AG04450 (cell line): ENCODE measurements around the gene AMER1. TPM values are rescaled to one million over a fixed set of nuclear protein-coding genes. Genes with fewer than 3 reads are reported as not detected.

Experiments
- CTCF ChIA-PET: fragments of 300-600, 350-600 bp; formaldehyde crosslinking; extraction: SDS; loops from one replicate; lab custom pipeline; 2022; ENCODE audit warnings: antibody characterized with exemption, inconsistent platforms; lab: Charles Lee
- POLR2A ChIA-PET: fragments of 350-600 bp; formaldehyde crosslinking; extraction: SDS; loops from one replicate; lab custom pipeline; 2021; ENCODE audit warnings: antibody characterized with exemption, inconsistent platforms; lab: Yijun Ruan, JAX
- DNase-seq: peaks from one replicate; pipeline ENCODE4 v3.0.0-alpha.2; 2011; ENCODE audit warnings: low read depth, low spot score
- H3K27ac ChIP-seq: one replicate; pipeline ENCODE4 v1.5.1; 2012; ENCODE audit warnings: low read depth, low read length, control low read depth
- H3K27me3 ChIP-seq: one replicate; pipeline ENCODE4 v1.6.0; 2012; ENCODE audit warnings: low read length; ENCODE audit not compliant: control insufficient read depth, insufficient read depth
- H3K4me3 ChIP-seq: 2 replicates; pipeline ENCODE4 v1.5.1; 2011; ENCODE audit warnings: mild to moderate bottlenecking, low read depth, low read length, control low read depth
- H3K9me3 ChIP-seq: 2 replicates; pipeline ENCODE4 v1.5.1; 2012; ENCODE audit warnings: low read length; ENCODE audit not compliant: control insufficient read depth, insufficient read depth
- polyA plus RNA-seq: library from polyadenylated mRNA; depleted of rRNA; stranded (reverse); fragments of >200 nt; gene quantifications from 2 replicates; pipeline ENCODE4 v1.2.3, GENCODE V29; 2011
- TF ChIP-seq, protein P1 (sequence below): IDR thresholded peaks from 2 replicates; pipeline ENCODE4 v1.5.1; 2011; ENCODE audit warnings: low read depth, low read length, control low read depth, inconsistent platforms

AMER1 gene
- polyA plus RNA-seq, 1 experiment: 0.93 TPM

DNA sequence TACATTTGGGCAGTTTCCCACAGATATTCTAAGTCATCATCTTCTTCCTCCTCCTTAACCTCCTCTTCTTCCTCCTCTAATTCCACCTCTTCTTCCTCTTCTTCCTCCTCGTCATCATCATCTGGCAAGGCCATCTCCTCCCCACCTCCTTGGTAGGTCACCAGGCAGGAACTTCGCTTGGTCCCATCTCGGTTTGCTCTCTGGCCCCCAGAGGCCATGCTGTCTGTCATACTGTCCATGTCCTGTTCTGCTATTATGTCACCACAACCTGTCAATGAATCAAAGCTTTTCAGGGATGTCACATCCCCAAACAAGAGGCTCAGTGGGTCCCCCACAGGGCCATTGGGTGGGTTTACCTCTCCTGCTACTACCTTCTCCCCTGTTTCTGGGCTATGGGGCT lies 13.5 kb downstream of the AMER1 start:
- CTCF ChIA-PET: no interaction called here
- POLR2A ChIA-PET: no interaction called here
- H3K9me3 ChIP-seq: no peaks in the 10 kb centered on the region
- no peak overlapping the region for H3K4me3 ChIP-seq
- no peak overlapping the region for H3K27ac ChIP-seq
- no peaks in the 10 kb centered on the region for H3K27me3 ChIP-seq
- TF ChIP-seq, protein P1, sequence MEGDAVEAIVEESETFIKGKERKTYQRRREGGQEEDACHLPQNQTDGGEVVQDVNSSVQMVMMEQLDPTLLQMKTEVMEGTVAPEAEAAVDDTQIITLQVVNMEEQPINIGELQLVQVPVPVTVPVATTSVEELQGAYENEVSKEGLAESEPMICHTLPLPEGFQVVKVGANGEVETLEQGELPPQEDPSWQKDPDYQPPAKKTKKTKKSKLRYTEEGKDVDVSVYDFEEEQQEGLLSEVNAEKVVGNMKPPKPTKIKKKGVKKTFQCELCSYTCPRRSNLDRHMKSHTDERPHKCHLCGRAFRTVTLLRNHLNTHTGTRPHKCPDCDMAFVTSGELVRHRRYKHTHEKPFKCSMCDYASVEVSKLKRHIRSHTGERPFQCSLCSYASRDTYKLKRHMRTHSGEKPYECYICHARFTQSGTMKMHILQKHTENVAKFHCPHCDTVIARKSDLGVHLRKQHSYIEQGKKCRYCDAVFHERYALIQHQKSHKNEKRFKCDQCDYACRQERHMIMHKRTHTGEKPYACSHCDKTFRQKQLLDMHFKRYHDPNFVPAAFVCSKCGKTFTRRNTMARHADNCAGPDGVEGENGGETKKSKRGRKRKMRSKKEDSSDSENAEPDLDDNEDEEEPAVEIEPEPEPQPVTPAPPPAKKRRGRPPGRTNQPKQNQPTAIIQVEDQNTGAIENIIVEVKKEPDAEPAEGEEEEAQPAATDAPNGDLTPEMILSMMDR: no peak
- DNase-seq: no peak

DNA sequence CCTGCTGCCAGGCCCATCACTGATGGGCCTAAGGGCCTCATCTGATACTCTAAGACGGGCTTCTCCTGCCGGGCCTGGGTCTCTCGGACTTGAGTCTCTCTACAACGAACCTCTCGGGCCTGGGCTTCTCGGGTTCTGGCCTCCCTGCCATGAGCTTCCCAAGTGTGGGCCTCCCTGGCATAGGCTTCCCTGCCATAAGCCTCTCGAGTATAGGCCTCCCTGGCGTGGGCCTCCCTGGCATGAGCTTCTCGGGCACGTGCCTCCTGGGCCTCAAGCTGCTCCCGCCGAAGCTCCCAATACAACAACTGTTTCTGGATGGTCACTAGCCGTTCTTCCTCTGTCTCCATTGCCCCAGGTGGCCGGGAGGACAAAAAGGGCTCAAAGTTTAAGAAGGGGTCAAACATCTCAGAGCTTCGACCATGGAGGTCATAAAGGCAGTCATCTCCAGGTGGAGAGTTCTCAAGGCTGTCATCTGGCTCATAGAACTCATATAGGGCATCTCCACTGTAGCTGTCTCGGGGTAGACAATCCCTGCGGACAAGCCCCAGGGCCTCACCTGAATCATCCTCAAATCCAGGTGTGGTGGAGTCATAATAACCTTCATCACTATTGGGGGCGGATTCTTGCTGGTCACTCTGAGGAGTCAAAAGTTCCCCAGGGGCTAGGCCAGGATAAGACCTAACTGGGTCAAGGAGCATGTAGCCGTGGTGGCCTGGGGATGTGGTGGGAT lies 14.1 kb downstream of the AMER1 start:
- TF ChIP-seq, protein P1: no peak
- Histone ChIP-seq H3K9me3 (no peaks in the 10 kb centered on the region), H3K27ac (no peak overlapping the region), H3K27me3 (no peaks in the 10 kb centered on the region), H3K4me3 (no peak overlapping the region)
- DNase-seq: no peak
- ChIA-PET POLR2A (no interaction called here), CTCF (no interaction called here)

DNA sequence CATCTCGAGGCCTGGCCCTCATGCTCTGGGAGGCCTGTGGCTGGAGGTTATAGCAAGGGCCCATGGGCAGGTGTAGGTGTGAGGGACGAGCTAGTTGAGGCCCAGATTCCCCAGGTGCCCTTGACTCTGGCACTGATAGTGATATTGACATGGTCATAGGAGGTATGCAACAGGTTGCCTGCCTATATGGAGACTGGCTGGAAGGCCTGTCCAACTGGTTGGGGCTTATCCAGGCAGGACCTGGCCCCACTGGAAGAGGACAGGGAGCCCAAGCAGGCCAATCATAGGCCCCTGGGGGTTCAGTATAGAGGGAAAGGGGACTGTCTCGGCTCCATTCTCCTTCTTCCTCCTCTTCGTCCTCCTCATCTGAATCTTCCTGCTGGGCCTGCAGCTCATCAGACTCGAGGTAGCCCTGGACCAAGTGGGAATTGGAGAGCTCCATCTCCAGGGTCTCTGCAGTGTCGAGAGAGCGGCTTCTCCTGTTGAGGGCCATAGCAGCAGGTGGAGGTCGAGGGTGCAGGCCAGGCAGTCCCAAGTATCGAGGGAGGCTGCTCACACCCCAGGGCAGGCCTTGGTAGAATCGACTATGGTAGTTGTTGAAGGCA lies 15.3 kb downstream of the AMER1 start:
- ChIA-PET CTCF (no interaction called here), POLR2A (no interaction called here)
- no peak overlapping the region for H3K4me3 ChIP-seq
- no peaks in the 10 kb centered on the region for H3K27me3 ChIP-seq
- H3K27ac ChIP-seq: no peak overlapping the region
- TF ChIP-seq, protein P1: no peak
- no peak for DNase-seq
- no peaks in the 10 kb centered on the region for H3K9me3 ChIP-seq

DNA sequence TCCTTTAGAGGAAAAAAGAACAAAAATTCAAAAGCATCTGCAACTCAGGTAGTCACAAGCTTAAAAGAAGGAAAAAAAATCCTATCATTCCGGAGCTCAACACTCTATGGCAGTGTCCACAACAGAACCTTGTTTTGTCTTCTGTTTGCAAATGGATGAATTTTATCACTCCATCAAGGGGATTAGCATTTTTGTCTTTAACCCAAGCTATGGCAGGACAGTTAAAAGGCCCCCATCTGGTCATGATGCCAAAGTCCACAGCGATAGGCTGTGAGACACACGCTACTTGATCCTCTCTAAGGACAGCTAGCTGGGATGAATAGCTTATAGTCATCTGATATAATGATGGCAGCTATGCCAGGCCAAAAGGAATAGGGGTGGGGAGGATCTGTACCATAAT lies 16.6 kb downstream of the AMER1 start:
- CTCF ChIA-PET: no interaction called here
- no peak overlapping the region for H3K4me3 ChIP-seq
- POLR2A ChIA-PET: no interaction called here
- TF ChIP-seq, protein P1: no peak
- H3K27me3 ChIP-seq: no peaks in the 10 kb centered on the region
- no peaks in the 10 kb centered on the region for H3K9me3 ChIP-seq
- H3K27ac ChIP-seq: no peak overlapping the region
- no peak for DNase-seq

DNA sequence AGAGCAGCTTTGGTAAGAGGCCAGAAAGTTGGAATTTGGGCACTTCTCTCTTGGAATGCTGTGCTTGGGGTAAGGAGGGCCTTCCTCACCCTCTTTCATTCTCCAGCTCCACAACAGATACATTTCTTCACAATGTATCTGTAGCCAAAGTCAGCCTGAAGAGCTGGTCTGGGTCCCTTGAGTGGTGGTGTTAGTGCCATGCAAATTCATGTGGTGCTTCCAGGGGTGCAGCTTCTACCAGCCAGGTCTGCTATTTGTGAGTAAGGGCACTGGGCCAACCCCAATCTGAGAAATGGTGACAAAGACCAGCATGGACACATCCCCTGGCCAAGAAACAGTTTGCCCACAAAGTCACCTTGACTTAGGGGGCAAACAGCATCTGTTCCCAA lies 17.8 kb downstream of the AMER1 start:
- DNase-seq: no peak
- TF ChIP-seq, protein P1: no peak
- Histone ChIP-seq H3K4me3 (no peak overlapping the region), H3K27ac (no peak overlapping the region), H3K9me3 (no peaks in the 10 kb centered on the region), H3K27me3 (no peaks in the 10 kb centered on the region)
- ChIA-PET CTCF (no interaction called here), POLR2A (no interaction called here)
